ENCODE measurements around the gene HPN.

Gene HPN

GRCh38 chr19:35052599-35053190, 11.2 kb downstream of the HPN start:
- TF ChIP-seq ZNF350 (tag by site-specific recombination; IDR thresholded peaks at IDR 0.05) (no peak), ZNF324 (tag by site-specific recombination; IDR thresholded peaks at IDR 0.05) (no peak), ZNF292 (tag by site-specific recombination; IDR thresholded peaks at IDR 0.05; ENCODE audit: borderline replicate concordance, low read depth) (no peak)
- Histone ChIP-seq H3K4me1 (ENCODE audit: control insufficient read depth, insufficient read depth, low read length) (peaks cover 13% of the 10 kb centered on the region; the same call in 1 of the 2 replicates), H3K36me3 (ENCODE audit: control insufficient read depth in 2 of 2, insufficient read depth in 1 of 2, low read length in 2 of 2) (no peaks in the 10 kb centered on the region; a peak in 1 of 3 replicates), H3K27ac (ENCODE audit: extremely low read depth, low read depth, low read length) (no peak overlapping the region), H3K9me3 (ENCODE audit: control insufficient read depth, insufficient read depth, low read depth, low read length) (no peaks in the 10 kb centered on the region; the same call in 1 of the 2 replicates), H3K4me3 (ENCODE audit: low read depth, low read length) (no peak overlapping the region)
- CTCF ChIA-PET: interaction anchor here (0.6 to 9.6 kb wide), 8 partner anchors 8 to 396 kb away, joined by 3 to 193 read pairs (median 6); partner anchors contain the start of genes HPN and LGI4
- POLR2A ChIA-PET: interaction anchor here (1.7 kb wide), 1 partner anchor 72 kb away, joined by 5 read pairs; no protein-coding TSS in a partner anchor

GRCh38 chr19:35053667-35054293, 12.3 kb downstream of the HPN start:
- no peak overlapping the region for H3K27ac ChIP-seq (ENCODE audit: extremely low read depth, low read depth, low read length)
- POLR2A ChIA-PET: no interaction called here
- H3K36me3 ChIP-seq (ENCODE audit: control insufficient read depth in 2 of 2, insufficient read depth in 1 of 2, low read length in 2 of 2): no peaks in the 10 kb centered on the region; a peak in 1 of 3 replicates
- peaks cover 13% of the 10 kb centered on the region for H3K4me1 ChIP-seq (ENCODE audit: control insufficient read depth, insufficient read depth, low read length)
- CTCF ChIA-PET: interaction anchor here (0.7 to 9.6 kb wide), 11 partner anchors 9 to 382 kb away, joined by 3 to 193 read pairs (median 8); partner anchors contain the start of gene HPN
- H3K4me3 ChIP-seq (ENCODE audit: low read depth, low read length): no peak overlapping the region
- no peaks in the 10 kb centered on the region; the same call in 1 of the 2 replicates for H3K9me3 ChIP-seq (ENCODE audit: control insufficient read depth, insufficient read depth, low read depth, low read length)
- TF ChIP-seq ZNF585B (tag by site-specific recombination; IDR thresholded peaks at IDR 0.05) (no peak), SP3 (tag by site-specific recombination; IDR thresholded peaks at IDR 0.05) (no peak), REST (tag by site-specific recombination; IDR thresholded peaks at IDR 0.05) (no peak), KLF10 (tag by site-specific recombination; IDR thresholded peaks at IDR 0.05) (no peak), ZNF654 (tag by site-specific recombination; IDR thresholded peaks at IDR 0.05; ENCODE audit: low read depth) (no peak), IKZF3 (tag by site-specific recombination; IDR thresholded peaks at IDR 0.05) (no peak), ZNF394 (tag by site-specific recombination; IDR thresholded peaks at IDR 0.05; ENCODE audit: borderline replicate concordance) (no peak), ZSCAN16 (tag by site-specific recombination; IDR thresholded peaks at IDR 0.05) (no peak), PATZ1 (tag by site-specific recombination; IDR thresholded peaks at IDR 0.05) (no peak), ZBTB44 (tag by site-specific recombination; IDR thresholded peaks at IDR 0.05) (no peak)
